Stimulated activated CD8-positive, alpha-beta memory T cell treated with anti-CD3 and anti-CD28 coated beads, Interleukin-4, amount 100 ng/mL, for 48 hours (primary cell): Measurements from ENCODE around the gene OTUD6A.

ENCODE experiments used
- DNase-seq: peaks from one replicate; pipeline ENCODE4 v3.0.0-alpha.2; 2020

Gene OTUD6A

GRCh38 chrX:70062076-70062475, at the start of gene OTUD6A:
Gene OTUD6A (plus strand): TSS chrX:70062457. CDS start chrX:70062525, 68 bp downstream.
- DNase-seq: no peak

DNA sequence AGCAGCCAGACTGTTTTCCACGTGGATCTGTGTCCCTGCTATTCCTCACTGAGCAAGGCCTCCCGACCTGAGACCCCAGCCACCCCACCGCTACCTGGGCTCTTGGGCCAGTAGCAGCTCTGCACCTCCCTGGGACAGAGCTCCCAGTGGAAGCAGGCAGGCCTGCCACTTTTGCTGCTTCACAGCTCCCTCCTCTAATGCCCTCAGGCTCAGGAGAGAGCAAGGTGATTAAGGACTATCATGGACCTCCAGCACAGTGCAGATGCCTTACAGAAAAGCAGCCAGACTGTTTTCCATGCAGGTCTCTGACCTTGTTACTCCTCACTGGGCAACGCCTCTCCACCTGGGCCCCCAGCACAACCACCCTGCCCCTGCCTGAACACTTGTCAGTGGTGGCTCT, 49.5 kb upstream of the OTUD6A start:
- DNase-seq: no peak

- DNase-seq: no peak
These were observed 48.5 kb upstream of the OTUD6A start for GRCh38 chrX:70013466-70014381.

- DNase-seq: no peak
These were observed 45.7 kb upstream of the OTUD6A start for GRCh38 chrX:70016513-70016912.

GRCh38 chrX:70022616-70023015, 39.6 kb upstream of the OTUD6A start:
- DNase-seq: no peak

GRCh38 chrX:70025464-70025863, 36.8 kb upstream of the OTUD6A start:
- no peak for DNase-seq

DNA sequence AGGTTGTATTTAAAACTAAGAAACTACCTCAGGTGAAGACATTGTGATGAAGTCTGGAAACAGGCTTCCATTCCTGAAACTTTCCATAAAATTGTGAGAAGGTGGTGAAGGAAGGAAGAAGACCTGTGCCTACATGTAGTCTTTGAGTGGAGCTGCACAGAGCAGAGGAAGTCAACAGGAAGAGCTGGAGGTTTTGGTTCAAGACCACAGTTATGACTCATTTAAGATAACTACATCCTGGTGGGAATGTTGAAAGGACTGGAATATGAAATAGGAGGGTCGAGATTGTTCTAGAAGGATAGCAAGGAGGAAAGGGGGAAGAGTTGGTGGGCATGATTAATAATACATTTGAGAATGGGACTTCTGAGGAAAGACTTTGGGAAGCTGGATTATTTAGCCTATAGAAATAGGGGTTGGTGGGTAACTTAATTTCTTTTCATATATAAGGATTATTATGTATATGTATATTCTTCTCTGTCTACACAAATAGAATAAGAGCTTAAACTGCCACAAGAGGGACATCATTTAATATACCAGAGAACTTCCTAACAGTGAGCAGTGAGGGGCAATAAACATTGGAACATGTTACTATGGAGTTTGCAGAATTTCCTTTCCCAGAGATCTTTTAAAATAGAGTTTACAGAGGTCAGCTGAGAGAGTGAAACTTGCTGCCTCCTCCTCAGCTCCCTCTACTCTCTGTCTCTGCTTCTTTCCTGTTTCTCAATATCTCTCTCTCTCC, 36.0 kb upstream of the OTUD6A start:
- DNase-seq: no peak

DNA sequence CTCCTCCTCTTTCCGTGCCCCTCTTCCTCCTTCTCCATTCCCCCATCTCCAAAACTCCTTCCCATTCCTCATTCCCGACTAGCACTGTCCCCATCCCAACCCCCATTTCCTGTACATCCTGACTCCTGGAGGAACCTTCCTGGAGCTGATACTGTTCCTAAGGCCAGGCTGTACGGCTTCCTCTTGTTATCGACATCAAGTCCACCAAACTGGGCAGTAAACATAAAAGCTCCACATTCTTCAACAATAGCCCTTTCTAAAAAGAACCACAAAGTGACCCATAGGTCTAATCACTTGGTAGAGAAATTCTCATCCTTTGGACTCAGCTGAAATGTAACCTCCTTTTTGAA, 35.4 kb upstream of the OTUD6A start:
- DNase-seq: no peak

GRCh38 chrX:70029863-70030262, 32.4 kb upstream of the OTUD6A start:
- DNase-seq: no peak

DNA sequence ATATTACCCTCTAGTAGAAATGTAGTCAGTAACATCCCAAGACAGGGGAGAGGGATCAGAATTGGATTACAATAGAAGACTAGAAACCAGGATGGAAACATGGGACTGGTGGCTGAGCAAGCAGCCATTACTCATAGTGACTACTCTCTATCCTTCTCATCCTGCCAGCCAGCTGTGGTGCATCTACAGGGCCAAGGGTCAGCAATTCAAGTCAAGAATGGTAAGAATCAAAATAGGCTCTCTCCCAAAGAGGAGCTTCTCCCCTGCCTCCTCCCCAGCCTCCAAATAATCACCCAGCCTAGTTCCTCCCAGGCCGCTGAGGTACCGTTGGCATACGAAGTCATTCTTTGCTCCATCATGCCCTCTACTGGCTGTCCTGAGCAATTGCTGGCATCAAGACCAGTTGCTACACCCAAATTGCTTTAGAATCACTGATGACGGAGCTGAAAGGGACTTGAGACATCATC, 31.9 kb upstream of the OTUD6A start:
- DNase-seq: peak; percentile 51

DNA sequence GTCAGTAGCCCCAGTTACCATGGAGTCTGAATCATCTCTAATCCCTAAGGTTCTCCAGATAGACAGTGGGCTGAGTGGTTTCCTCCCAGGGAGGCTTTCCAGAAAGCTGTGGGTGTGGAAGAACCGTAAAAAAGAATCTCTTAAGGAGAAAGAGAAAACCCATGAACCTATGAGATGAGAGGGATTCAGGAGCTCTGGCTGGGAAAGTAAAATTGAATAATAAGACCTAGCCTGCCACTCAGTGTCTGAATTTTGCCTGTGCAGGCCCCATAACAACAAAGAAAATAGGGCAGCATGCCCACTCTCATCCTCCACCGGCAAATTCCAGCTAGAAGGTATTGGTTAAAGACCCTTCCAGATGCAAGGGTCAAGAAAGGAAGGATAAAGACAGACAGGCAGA, 29.5 kb upstream of the OTUD6A start:
- DNase-seq: no peak

DNA sequence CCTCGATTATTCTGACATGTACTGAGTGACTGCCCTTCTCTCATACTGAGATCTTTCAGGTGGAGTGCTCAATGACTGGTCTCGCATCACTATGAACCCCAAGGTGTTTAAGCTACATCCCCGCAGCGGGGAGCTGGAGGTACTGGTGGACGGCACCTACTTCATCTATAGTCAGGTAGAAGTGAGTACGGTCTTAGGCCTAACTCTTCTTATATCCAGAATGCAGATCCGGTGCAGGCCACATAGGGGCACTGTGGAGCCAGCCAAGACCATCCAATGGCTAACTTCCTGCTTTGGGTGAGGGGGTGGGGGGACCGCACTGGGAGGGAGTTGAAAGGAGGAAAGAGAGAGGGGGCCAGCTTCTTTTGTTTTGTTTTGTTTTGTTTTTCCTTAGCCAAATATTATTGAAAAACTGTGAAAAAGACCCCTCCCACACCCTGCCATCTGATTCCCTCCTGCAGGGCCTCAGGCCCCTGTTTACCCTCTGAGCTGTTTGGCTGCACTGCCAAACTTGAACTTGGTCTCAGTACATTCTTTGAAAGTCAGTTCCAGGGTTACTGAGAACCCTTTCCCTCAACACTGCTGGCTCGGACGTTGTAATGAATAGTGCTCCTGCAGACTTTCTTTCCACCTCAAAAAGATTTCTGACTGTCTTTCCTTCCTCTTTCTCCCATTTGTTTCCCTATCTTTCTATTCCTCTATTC, 28.8 kb upstream of the OTUD6A start:
- DNase-seq: peak; percentile 62

DNA sequence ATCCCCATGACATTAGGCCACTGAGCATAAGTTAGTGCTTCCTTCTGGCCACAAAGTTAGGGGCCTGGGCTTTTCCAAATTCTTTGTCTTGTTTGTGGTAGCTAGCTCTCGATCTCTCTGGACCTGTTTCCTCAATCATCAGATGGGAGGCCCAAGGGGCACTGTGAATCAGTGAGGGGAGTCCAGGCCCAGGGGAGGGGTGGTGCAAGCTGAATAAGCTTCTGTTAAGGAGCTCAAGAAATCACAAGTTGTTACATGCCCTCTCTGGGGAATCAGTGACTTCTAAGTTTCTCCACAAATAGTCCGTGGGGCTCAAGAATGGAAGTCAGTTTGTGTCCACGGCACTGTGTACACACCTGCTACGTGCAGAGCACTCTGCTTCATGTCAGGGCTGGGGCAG, 27.6 kb upstream of the OTUD6A start:
- DNase-seq: no peak

GRCh38 chrX:70038515-70038914, 23.7 kb upstream of the OTUD6A start:
- no peak for DNase-seq

GRCh38 chrX:70038951-70039350, 23.3 kb upstream of the OTUD6A start:
- no peak for DNase-seq

- no peak for DNase-seq
These were observed 22.5 kb upstream of the OTUD6A start for GRCh38 chrX:70039758-70040157.

DNA sequence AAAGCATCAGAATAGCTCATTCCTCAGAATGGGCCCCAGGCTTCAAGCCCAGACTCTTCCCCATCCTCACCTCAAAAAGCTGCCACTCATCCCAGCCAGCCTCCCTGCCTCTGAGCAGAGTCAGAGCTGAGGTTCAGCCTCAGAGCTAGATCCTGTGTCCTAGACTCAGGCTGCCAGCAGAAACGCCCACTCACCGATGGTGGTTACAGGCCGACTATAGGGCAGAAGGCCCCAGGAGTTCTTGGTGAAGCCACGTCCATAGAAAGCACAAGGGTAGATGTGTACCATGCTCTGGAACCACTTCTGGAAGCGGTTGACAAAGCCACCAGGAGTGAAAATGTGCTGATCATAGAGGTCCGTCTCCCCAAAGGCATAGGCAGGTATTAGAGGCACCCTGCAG, 20.3 kb upstream of the OTUD6A start:
- DNase-seq: no peak

GRCh38 chrX:70042399-70043371, 19.6 kb upstream of the OTUD6A start:
- DNase-seq: no peak

DNA sequence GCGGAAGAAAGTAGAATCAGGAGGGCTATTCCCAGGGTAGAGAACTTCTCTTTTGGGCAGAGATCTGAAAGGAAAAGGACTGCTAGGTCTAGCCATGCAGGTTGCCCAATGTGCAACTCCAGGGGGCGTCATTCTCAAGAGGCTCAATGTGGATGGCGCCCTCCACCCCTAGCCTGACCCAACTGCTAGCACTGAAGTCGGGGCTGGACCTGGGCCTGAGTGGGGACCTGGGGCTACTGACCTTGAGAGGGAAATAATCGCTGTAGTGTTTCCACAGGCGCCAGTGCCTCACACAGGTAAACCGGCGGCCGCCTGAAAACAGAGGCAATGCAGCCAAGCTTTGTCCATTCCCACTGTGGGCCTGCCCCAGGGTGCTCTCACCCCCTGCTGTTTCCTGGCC, 18.6 kb upstream of the OTUD6A start:
- no peak for DNase-seq

DNA sequence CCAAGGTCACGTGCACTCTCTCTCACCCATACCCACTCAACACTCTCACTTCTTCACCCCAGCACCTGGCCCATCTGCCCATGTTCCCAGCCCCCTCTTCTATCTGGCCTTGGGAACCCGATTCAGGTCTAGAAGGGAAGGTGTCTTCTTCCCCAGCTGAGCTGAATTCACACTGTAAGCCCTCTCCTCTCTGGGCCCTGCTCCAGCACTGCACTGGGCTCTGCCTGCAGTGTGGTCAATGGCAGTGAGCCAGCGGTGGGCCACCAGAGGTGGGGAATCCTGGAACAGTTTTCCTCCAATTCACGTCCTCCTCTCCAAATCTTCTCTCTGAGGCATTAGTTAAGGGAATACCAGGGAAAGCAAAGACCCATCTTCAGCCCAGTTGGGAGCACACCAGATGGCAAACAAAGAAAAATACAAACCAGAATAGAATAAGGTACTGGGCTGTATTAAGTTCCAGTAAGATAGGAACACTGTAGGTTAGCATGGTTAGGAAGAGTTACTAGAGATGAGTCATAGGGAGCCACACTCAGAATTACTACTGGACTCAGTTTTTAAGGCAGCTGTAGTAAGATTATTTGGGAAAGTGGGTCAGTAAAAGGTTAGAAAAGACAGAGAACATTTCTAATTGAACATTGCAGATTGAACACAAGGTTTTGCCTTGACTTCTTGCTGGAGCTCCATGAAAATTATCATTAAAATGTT, 17.6 kb upstream of the OTUD6A start:
- no peak for DNase-seq

- DNase-seq: no peak
These were observed 15.3 kb upstream of the OTUD6A start for GRCh38 chrX:70046978-70047377.

DNA sequence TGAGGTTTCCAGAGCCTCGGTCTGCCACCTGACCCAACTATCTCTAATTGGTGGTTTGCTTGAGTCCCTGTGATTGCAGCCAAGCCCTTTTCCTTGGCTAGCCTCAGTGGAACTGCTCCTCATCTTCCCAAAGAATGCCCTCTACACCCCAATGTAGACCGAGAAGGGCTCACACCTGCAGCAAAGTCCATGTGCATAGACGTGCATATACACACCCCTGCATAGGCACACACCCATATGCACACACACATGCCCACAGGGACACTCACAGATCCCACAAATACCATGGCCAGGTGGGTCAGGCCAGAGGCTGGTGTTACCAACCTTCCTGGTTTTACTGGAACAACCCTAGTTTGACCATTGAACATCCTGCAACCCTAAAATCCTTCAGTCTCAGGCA, 12.9 kb upstream of the OTUD6A start:
- no peak for DNase-seq
